HepG2 (cell line): ENCODE results near the gene TSNAXIP1. TPM values are rescaled to one million over a fixed set of nuclear protein-coding genes. Genes with fewer than 3 reads are reported as not detected.

Experiments used
- FOXO4 ChIP-seq: sonication (generic); formaldehyde crosslinking; conservative IDR thresholded peaks from 2 replicates; pipeline ENCODE4 v1.8.1; 2023; ENCODE audit warnings: missing genetic modification reagents
- HDAC2 ChIP-seq: sonication (generic); formaldehyde crosslinking; IDR thresholded peaks from 2 replicates; pipeline ENCODE4 v1.4.0; 2020; ENCODE audit warnings: missing genetic modification reagents
- MAFK ChIP-seq, 2 experiments: IDR thresholded peaks in 1 of 2; conservative IDR thresholded peaks in 1 of 2; 2 replicates each; pipeline ENCODE4 v1.6.1; 2011; ENCODE audit warnings: improper control_type of control experiment in 2 of 2, low read length in 2 of 2
- MBD4 ChIP-seq: IDR thresholded peaks from 2 replicates; pipeline ENCODE4 v1.6.1; 2012; ENCODE audit warnings: low read length, inconsistent platforms, borderline replicate concordance
- MXD4 ChIP-seq: IDR thresholded peaks from 2 replicates; pipeline ENCODE4 v1.6.1; 2016; ENCODE audit warnings: mild to moderate bottlenecking, missing biosample characterization, missing genetic modification reagents
- NAIF1 ChIP-seq: sonication (generic); formaldehyde crosslinking; IDR thresholded peaks from 2 replicates; pipeline ENCODE4 v1.5.0; 2020; ENCODE audit warnings: mild to moderate bottlenecking, missing genetic modification reagents, borderline replicate concordance
- SKIL ChIP-seq: sonication (generic); formaldehyde crosslinking; IDR thresholded peaks from 2 replicates; pipeline ENCODE4 v1.8.0; 2022; ENCODE audit warnings: missing genetic modification reagents, mild to moderate bottlenecking, moderate library complexity, borderline replicate concordance
- THAP7 ChIP-seq: sonication (generic); formaldehyde crosslinking; IDR thresholded peaks from 2 replicates; pipeline ENCODE4 v1.8.1; 2023; ENCODE audit warnings: mild to moderate bottlenecking, missing genetic modification reagents
- ZFP37 ChIP-seq: sonication (generic); formaldehyde crosslinking; IDR thresholded peaks from 2 replicates; pipeline ENCODE4 v1.4.0; 2020; ENCODE audit warnings: missing genetic modification reagents, borderline replicate concordance
- ZNF343 ChIP-seq: sonication (generic); formaldehyde crosslinking; IDR thresholded peaks from 2 replicates; pipeline ENCODE4 v1.4.0; 2020; ENCODE audit warnings: mild to moderate bottlenecking, missing genetic modification reagents
- ZNF549 ChIP-seq: sonication (generic); formaldehyde crosslinking; IDR thresholded peaks from 2 replicates; pipeline ENCODE4 v1.5.0; 2020; ENCODE audit warnings: missing genetic modification reagents
- ZNF720 ChIP-seq: sonication (generic); formaldehyde crosslinking; IDR thresholded peaks from 2 replicates; pipeline ENCODE4 v1.4.0; 2020; ENCODE audit warnings: missing genetic modification reagents
- polyA plus RNA-seq, 8 experiments: library from polyadenylated mRNA; depleted of rRNA in 3 of 8; stranded (reverse) in 7 of 8; unstranded in 1 of 8; fragments of >200 nt; fragmentation: Illumina TruSeq in 4 of 8; extraction: Trizol in 4 of 8; gene quantifications; 2 replicates each; pipeline versions ENCODE4 v1.2.1 to v1.2.3, GENCODE V29; 2011 to 2016; ENCODE audit warnings: low read depth in 4 of 8, missing spikeins in 1 of 8, mixed read lengths in 1 of 8; ENCODE audit not compliant: insufficient read depth in 1 of 8
- total RNA-seq, 5 experiments: library from RNA; depleted of rRNA; stranded (reverse); fragments of >200 nt; fragmentation: Illumina TruSeq; extraction: Trizol; gene quantifications; 2 replicates each; pipeline ENCODE4 v1.2.3, GENCODE V29; 2016; ENCODE audit warnings: low read depth in 1 of 5
- TF ChIP-seq, protein P1 (sequence below): sonication (generic); formaldehyde crosslinking; IDR thresholded peaks from 2 replicates; pipeline ENCODE4 v1.5.0; 2020; ENCODE audit warnings: mild to moderate bottlenecking, missing genetic modification reagents, borderline replicate concordance
- TF ChIP-seq, protein P2 (sequence below): sonication (generic); formaldehyde crosslinking; IDR thresholded peaks from 2 replicates; pipeline ENCODE4 v1.4.0; 2020; ENCODE audit warnings: missing genetic modification reagents, mild to moderate bottlenecking, borderline replicate concordance
- TF ChIP-seq, protein P3 (sequence below): sonication (generic); formaldehyde crosslinking; IDR thresholded peaks from 2 replicates; pipeline ENCODE4 v1.4.0; 2020; ENCODE audit warnings: missing genetic modification reagents, borderline replicate concordance

The TSNAXIP1 gene
- total and polyA plus RNA-seq, 2 of the 13 experiments (the other 11 are each of a cell fraction or from before 2014, with no cell fraction given), result 0.37 to 0.86 TPM

- TF ChIP-seq, protein P1, sequence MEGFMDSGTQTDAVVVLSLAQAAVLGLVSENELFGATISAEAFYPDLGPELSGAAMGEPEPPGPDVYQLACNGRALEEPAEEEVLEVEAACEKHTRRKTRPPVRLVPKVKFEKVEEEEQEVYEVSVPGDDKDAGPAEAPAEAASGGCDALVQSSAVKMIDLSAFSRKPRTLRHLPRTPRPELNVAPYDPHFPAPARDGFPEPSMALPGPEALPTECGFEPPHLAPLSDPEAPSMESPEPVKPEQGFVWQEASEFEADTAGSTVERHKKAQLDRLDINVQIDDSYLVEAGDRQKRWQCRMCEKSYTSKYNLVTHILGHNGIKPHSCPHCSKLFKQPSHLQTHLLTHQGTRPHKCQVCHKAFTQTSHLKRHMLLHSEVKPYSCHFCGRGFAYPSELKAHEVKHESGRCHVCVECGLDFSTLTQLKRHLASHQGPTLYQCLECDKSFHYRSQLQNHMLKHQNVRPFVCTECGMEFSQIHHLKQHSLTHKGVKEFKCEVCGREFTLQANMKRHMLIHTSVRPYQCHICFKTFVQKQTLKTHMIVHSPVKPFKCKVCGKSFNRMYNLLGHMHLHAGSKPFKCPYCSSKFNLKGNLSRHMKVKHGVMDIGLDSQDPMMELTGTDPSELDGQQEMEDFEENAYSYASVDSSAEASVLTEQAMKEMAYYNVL (CRISPR knock-in tag), result no peak
- TF ChIP-seq NAIF1 (CRISPR knock-in tag) (0 out of 2 replicates have a peak, but pooled peaks have one; percentile 6), MAFK (conservative IDR thresholded peaks at IDR 0.05 in 1 of 2, IDR thresholded peaks at IDR 0.05 in 1 of 2; ENCODE audit: low read length in 2 of 2) (no peak), FOXO4 (no peak), ZNF343 (CRISPR knock-in tag) (no peak), ZFP37 (no peak), HDAC2 (peak; percentile 15; the same call in 1 of the 2 replicates), THAP7 (CRISPR knock-in tag) (no peak), MXD4 (no peak), ZNF720 (CRISPR knock-in tag) (no peak), SKIL (no peak), ZNF549 (CRISPR knock-in tag) (no peak), MBD4 (no peak)
- TF ChIP-seq, protein P2, sequence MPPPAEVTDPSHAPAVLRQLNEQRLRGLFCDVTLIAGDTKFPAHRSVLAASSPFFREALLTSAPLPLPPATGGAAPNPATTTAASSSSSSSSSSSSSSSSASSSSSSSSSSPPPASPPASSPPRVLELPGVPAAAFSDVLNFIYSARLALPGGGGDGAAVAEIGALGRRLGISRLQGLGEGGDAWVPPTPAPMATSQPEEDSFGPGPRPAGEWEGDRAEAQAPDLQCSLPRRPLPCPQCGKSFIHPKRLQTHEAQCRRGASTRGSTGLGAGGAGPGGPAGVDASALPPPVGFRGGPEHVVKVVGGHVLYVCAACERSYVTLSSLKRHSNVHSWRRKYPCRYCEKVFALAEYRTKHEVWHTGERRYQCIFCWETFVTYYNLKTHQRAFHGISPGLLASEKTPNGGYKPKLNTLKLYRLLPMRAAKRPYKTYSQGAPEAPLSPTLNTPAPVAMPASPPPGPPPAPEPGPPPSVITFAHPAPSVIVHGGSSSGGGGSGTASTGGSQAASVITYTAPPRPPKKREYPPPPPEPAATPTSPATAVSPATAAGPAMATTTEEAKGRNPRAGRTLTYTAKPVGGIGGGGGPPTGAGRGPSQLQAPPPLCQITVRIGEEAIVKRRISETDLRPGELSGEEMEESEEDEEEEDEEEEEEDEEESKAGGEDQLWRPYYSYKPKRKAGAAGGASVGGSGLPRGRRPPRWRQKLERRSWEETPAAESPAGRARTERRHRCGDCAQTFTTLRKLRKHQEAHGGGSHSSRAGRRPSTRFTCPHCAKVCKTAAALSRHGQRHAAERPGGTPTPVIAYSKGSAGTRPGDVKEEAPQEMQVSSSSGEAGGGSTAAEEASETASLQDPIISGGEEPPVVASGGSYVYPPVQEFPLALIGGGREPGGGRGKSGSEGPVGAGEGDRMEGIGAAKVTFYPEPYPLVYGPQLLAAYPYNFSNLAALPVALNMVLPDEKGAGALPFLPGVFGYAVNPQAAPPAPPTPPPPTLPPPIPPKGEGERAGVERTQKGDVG (CRISPR knock-in tag), result no peak
- TF ChIP-seq, protein P3, sequence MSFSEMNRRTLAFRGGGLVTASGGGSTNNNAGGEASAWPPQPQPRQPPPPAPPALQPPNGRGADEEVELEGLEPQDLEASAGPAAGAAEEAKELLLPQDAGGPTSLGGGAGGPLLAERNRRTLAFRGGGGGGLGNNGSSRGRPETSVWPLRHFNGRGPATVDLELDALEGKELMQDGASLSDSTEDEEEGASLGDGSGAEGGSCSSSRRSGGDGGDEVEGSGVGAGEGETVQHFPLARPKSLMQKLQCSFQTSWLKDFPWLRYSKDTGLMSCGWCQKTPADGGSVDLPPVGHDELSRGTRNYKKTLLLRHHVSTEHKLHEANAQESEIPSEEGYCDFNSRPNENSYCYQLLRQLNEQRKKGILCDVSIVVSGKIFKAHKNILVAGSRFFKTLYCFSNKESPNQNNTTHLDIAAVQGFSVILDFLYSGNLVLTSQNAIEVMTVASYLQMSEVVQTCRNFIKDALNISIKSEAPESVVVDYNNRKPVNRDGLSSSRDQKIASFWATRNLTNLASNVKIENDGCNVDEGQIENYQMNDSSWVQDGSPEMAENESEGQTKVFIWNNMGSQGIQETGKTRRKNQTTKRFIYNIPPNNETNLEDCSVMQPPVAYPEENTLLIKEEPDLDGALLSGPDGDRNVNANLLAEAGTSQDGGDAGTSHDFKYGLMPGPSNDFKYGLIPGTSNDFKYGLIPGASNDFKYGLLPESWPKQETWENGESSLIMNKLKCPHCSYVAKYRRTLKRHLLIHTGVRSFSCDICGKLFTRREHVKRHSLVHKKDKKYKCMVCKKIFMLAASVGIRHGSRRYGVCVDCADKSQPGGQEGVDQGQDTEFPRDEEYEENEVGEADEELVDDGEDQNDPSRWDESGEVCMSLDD (CRISPR knock-in tag), result no peak
These were observed 1.7 kb upstream of the TSNAXIP1 start (continued) for GRCh38 chr16:67804853-67805542.
